Measurements from ENCODE around the gene UBA52. TPM values are rescaled to one million over a fixed set of nuclear protein-coding genes. Genes with fewer than 3 reads are reported as not detected.
A peak's percentile ranks its signal among the peaks of the same experiment; 100 is the strongest.

Gene UBA52
- total RNA-seq, 1 donor from 2014 or later: 826 TPM

DNA sequence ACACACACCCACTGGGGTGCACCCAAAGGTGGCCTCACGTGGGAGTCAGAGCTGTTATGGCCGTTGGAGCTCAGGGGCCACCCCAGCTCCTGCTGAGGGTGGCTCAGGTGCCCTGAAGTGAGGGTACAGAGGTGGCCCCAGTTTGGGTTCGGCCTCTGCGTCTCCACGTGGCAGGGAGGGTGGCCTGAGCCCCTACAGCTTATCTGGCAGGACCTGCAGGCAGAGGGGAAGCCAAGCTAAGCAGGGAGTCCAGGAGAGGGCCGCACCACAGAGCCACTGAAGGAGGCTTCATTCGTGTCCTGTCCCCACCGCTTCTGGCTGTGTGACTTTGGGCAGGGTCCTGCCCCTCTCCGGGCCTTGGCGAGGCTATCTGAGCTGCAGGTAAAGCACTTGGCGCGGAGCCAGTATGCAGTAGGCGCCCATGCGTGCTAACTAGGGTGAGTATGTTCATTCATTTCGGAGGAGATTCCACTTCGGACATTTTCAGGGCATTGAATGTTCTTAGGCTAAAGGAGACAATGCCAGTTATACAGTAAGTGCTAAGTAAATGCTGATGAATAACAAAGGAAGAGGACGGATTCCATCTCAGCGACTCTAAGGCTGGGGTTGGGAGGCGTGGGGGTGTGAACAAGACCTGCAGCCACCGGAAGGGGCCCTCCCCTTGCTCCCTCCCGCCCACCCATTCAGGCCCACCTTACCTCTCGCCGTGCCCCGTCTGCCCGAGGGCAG, 21.9 kb downstream of the UBA52 start:
- no peak for DNase-seq
- peaks cover 15% of the 10 kb centered on the region for H3K27me3 Mint-ChIP-seq (ENCODE audit: unreplicated experiment)
- H3K27ac Mint-ChIP-seq (ENCODE audit: unreplicated experiment): no peak overlapping the region
- H3K9me3 Mint-ChIP-seq (ENCODE audit: unreplicated experiment): peaks cover 25% of the 10 kb centered on the region
- TF ChIP-seq, protein P1, sequence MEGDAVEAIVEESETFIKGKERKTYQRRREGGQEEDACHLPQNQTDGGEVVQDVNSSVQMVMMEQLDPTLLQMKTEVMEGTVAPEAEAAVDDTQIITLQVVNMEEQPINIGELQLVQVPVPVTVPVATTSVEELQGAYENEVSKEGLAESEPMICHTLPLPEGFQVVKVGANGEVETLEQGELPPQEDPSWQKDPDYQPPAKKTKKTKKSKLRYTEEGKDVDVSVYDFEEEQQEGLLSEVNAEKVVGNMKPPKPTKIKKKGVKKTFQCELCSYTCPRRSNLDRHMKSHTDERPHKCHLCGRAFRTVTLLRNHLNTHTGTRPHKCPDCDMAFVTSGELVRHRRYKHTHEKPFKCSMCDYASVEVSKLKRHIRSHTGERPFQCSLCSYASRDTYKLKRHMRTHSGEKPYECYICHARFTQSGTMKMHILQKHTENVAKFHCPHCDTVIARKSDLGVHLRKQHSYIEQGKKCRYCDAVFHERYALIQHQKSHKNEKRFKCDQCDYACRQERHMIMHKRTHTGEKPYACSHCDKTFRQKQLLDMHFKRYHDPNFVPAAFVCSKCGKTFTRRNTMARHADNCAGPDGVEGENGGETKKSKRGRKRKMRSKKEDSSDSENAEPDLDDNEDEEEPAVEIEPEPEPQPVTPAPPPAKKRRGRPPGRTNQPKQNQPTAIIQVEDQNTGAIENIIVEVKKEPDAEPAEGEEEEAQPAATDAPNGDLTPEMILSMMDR (IDR thresholded peaks at IDR 0.05; ENCODE audit: partially characterized antibody, unreplicated experiment): no peak
- H3K4me3 Mint-ChIP-seq (ENCODE audit: unreplicated experiment): peak overlapping the region; percentile 81
- peaks cover 5% of the 10 kb centered on the region for H3K4me1 Mint-ChIP-seq (ENCODE audit: low read depth, unreplicated experiment)
- no peaks in the 10 kb centered on the region for H3K36me3 Mint-ChIP-seq (ENCODE audit: unreplicated experiment)

DNA sequence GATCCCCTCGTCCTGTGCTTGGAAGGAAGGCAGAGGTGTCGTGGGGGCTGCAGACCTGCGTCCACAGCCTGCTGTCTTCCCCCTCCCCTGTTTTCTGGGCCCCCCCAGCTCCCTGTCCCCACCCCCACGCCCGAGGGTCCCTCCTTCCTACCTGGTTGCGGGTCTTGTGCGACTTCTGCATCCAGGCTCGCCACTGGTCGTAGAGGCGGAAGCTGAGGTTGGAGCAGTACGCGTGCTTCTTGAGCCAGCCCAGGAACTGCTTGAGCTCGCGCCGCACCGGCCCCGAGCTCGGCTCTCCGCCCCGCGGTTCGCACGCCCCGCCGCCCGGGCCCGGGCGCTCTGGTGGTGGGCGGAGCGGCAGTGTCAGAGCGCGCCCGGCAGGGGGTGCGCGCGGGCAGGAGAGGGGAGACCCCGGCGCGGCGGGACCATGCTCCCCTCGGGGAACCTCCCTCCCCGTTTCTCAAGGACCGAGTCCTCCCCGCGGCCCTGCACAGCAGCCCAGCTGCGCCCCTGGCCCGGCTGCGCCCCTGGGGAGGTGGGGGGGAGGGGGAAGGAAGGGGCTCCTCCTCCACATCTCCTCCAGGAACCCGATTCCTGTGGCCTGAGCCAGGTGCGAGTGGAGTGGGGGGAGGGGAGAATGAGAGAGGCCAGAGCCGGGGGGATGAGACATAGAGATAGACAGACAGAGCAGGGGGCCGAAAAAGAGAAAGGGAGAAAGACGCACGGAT, 22.6 kb downstream of the UBA52 start:
- peak; percentile 87 for DNase-seq
- Mint-ChIP-seq H3K4me1 (ENCODE audit: low read depth, unreplicated experiment) (peaks cover 5% of the 10 kb centered on the region), H3K27ac (ENCODE audit: unreplicated experiment) (peak overlapping the region; percentile 90), H3K9me3 (ENCODE audit: unreplicated experiment) (peaks cover 25% of the 10 kb centered on the region), H3K36me3 (ENCODE audit: unreplicated experiment) (no peaks in the 10 kb centered on the region), H3K4me3 (ENCODE audit: unreplicated experiment) (peak overlapping the region; percentile 91), H3K27me3 (ENCODE audit: unreplicated experiment) (peaks cover 15% of the 10 kb centered on the region)
- TF ChIP-seq, protein P1 (IDR thresholded peaks at IDR 0.05; ENCODE audit: partially characterized antibody, unreplicated experiment): peak; percentile 93

DNA sequence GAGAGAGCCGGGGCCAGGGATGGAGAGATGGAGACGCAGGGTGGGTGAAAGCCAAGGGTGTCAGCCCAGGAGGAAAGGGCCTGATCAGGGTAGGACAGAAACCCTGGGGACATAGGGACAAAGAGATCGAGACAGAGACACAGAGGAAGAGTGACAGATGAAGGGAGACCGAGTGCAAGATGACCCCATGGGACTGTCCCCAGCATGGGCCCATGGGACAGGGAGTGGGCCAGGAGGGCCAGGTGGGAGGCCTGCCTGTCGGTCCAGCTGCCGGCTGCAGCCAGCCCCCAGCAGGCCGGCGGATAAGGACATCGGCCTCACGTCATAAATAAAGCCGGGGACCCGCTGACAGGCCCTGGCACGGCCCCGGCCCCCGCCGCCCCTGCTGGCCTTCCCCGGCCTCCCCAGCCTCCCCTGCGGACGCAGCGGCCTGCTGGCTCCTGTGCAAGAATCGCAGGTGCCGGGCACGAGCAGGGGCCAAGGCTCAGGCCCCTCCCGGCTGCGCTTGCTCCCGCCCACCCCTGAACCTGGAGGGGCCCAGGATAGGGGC, 23.2 kb downstream of the UBA52 start:
- Mint-ChIP-seq H3K27me3 (ENCODE audit: unreplicated experiment) (peaks cover 13% of the 10 kb centered on the region), H3K36me3 (ENCODE audit: unreplicated experiment) (no peaks in the 10 kb centered on the region), H3K4me3 (ENCODE audit: unreplicated experiment) (peak overlapping the region; percentile 91), H3K9me3 (ENCODE audit: unreplicated experiment) (peaks cover 22% of the 10 kb centered on the region), H3K27ac (ENCODE audit: unreplicated experiment) (peak overlapping the region; percentile 90), H3K4me1 (ENCODE audit: low read depth, unreplicated experiment) (peaks cover 5% of the 10 kb centered on the region)
- TF ChIP-seq, protein P1 (IDR thresholded peaks at IDR 0.05; ENCODE audit: partially characterized antibody, unreplicated experiment): no peak
- no peak for DNase-seq

DNA sequence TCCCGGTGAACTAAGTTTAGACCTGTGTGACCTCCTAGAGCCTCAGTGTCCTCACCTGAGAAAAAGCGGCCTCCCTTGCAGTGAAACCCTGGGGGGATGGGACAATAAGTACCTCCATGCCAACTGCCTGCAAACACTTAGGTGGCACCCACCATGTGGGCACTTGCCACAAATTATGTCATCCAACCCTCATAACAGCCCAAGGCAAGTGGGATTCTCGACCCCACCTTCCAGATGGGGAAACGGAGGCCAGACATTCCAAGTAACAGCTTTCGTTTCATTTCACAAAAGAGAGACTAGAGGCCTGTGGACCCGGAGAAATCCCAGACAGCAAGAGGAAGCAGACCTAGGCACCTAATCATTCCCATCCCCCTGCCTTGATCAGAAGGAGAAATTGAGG, 23.8 kb downstream of the UBA52 start:
- no peaks in the 10 kb centered on the region for H3K36me3 Mint-ChIP-seq (ENCODE audit: unreplicated experiment)
- H3K9me3 Mint-ChIP-seq (ENCODE audit: unreplicated experiment): peaks cover 17% of the 10 kb centered on the region
- peak overlapping the region; percentile 49 for H3K4me3 Mint-ChIP-seq (ENCODE audit: unreplicated experiment)
- TF ChIP-seq, protein P1 (IDR thresholded peaks at IDR 0.05; ENCODE audit: partially characterized antibody, unreplicated experiment): no peak
- peaks cover 12% of the 10 kb centered on the region for H3K27me3 Mint-ChIP-seq (ENCODE audit: unreplicated experiment)
- H3K27ac Mint-ChIP-seq (ENCODE audit: unreplicated experiment): no peak overlapping the region
- peaks cover 4% of the 10 kb centered on the region for H3K4me1 Mint-ChIP-seq (ENCODE audit: low read depth, unreplicated experiment)
- no peak for DNase-seq
